Measurements from ENCODE around the gene QKI. TPM values are rescaled to one million over a fixed set of nuclear protein-coding genes. Genes with fewer than 3 reads are reported as not detected.

Gene QKI
- total and polyA plus RNA-seq, 2 experiments from 2014 or later: 148 to 503 TPM

DNA sequence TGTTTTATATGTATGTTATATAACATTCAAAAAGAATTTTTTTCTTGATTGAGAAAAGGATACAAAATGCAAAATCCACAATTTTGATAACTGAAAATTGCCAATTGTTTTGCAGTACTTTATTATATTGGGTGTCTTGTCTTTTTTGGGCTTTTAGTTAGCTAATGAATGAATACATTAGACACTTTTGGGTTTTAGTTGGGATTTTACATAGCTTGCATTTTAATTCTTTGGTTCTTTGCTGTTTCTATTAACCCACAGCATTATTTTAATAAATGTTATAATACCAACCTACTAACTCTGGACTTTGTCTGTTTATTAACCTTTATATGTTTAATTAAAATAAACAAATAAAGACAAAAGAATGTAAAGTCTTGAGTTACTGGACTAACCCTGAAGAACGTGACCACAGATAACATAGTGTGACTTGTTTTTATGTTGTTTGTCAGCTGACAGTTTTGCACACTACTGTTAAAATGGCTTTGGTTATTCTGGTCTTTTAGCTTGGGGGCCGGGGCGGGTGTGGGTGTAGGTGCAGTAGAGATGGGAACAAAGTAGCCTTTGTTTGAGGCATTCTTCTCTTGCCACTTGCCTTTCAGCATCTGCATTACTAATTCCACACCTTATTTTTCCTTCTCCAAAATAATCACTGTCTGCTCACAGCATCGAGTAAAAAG lies 159.1 kb downstream of the QKI start:
- no peak for TF ChIP-seq CTCF (IDR thresholded peaks at IDR 0.05; ENCODE audit: low read depth, low read length)
- Histone ChIP-seq H3K27me3 (no peaks in the 10 kb centered on the region), H3K4me1 (ENCODE audit: low read depth) (peaks cover 31% of the 10 kb centered on the region), H3K4me3 (no peak overlapping the region), H3K27ac (peak overlapping the region; percentile 38), H3K9me3 (ENCODE audit: low read depth) (no peaks in the 10 kb centered on the region), H3K36me3 (peaks cover 26% of the 10 kb centered on the region)
- no peak for DNase-seq (ENCODE audit: low read depth in 1 of 2, low spot score in 1 of 2)

DNA sequence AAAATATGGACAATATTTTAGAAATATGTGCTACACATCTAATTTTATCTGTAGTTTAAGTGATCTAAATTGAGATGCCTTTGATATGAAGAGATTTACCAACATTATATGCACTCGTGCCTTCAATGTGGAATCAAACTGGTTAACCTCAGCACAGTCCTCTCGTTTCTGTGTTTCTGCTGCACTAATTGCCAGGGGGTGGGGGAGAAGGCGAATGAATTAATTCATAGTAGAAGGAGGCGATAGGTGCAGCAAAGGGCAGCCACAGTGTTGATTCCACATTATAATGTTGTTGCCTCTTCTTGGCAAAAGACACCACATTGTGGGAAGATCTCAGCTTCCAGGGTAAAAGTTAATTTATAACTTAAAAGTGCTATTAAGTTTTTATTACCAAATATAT lies 161.6 kb downstream of the QKI start:
- Histone ChIP-seq H3K36me3 (peaks cover 20% of the 10 kb centered on the region), H3K4me1 (ENCODE audit: low read depth) (peaks cover 25% of the 10 kb centered on the region), H3K4me3 (no peak overlapping the region), H3K9me3 (ENCODE audit: low read depth) (no peaks in the 10 kb centered on the region), H3K27ac (peak overlapping the region; percentile 58), H3K27me3 (no peaks in the 10 kb centered on the region)
- no peak for DNase-seq (ENCODE audit: low read depth in 1 of 2, low spot score in 1 of 2)
- TF ChIP-seq CTCF (IDR thresholded peaks at IDR 0.05; ENCODE audit: low read depth, low read length): no peak

GRCh38 chr6:163577404-163577803 lies 162.9 kb downstream of the QKI start:
- DNase-seq (ENCODE audit: low read depth in 1 of 2, low spot score in 1 of 2): no peak
- Histone ChIP-seq H3K9me3 (ENCODE audit: low read depth) (no peaks in the 10 kb centered on the region), H3K27ac (peak overlapping the region; percentile 69), H3K36me3 (peaks cover 16% of the 10 kb centered on the region), H3K4me3 (no peak overlapping the region), H3K27me3 (no peaks in the 10 kb centered on the region), H3K4me1 (ENCODE audit: low read depth) (peaks cover 13% of the 10 kb centered on the region)
- no peak for TF ChIP-seq CTCF (IDR thresholded peaks at IDR 0.05; ENCODE audit: low read depth, low read length)

DNA sequence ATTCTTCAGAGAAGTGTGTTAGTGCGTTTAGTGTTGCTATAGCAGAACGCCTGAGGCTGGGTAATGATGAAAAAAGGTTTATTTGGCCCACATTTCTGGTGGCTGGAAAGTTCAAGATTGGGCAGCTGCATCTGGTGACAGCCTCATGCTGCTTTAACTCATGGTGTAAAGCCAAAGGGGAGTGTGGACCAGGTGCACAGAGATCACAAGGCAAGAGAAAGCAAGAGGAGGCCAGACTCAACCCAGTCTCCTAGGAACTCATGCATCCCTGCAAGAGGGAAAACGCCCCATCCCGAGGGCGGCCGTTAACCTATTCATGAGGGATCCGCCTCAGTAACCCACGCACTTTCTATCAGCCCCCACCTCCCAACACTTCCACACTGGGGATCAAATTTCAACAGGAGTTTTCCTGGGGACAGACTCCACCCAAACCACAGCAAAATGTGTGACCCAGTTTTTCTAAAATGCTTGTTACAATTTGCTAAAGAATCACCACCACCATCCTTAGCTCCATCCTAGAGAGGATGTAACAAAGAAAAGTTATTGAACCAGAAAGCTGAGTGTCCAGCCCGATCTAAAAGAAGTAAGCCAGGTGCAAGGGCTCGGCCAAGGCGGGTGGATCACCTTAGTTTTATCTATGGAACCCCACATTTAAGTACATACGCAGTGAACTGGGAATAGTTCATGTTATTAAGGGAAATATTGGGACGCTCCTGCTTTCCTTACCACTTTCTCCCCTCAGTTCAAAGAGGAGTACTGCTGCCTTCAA lies 164.8 kb downstream of the QKI start:
- no peaks in the 10 kb centered on the region for H3K4me1 ChIP-seq (ENCODE audit: low read depth)
- peaks cover 10% of the 10 kb centered on the region for H3K36me3 ChIP-seq
- peak in 1 of 2 donors; percentile 58 for DNase-seq (ENCODE audit: low read depth in 1 of 2, low spot score in 1 of 2)
- no peak overlapping the region for H3K4me3 ChIP-seq
- no peak for TF ChIP-seq CTCF (IDR thresholded peaks at IDR 0.05; ENCODE audit: low read depth, low read length)
- H3K27me3 ChIP-seq: no peaks in the 10 kb centered on the region
- peak overlapping the region; percentile 69 for H3K27ac ChIP-seq
- no peaks in the 10 kb centered on the region for H3K9me3 ChIP-seq (ENCODE audit: low read depth)

DNA sequence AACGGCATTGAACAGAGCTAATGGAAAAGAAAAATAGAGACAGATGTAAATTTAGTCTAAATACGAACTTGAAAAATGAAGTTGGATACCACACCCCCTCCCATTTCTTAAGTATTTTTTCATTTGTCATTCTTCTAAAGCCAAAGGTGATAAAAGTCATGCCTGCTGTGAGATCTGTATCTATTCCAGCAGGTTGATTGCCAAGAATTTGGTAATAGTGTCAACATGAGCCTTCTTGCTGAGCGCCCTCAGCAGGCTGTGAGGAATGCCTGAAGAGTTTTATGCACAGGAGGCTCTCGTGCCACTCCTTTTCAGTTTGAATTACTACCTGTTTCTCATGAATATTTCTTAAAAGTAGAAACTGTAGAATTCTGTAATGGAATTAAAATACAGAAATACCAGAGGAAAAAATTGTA lies 165.4 kb downstream of the QKI start:
- H3K9me3 ChIP-seq (ENCODE audit: low read depth): no peaks in the 10 kb centered on the region
- no peaks in the 10 kb centered on the region for H3K27me3 ChIP-seq
- DNase-seq (ENCODE audit: low read depth in 1 of 2, low spot score in 1 of 2): peak in 1 of 2 donors; percentile 44
- peaks cover 4% of the 10 kb centered on the region for H3K36me3 ChIP-seq
- peak; percentile 7 for TF ChIP-seq CTCF (IDR thresholded peaks at IDR 0.05; ENCODE audit: low read depth, low read length)
- peak overlapping the region; percentile 69 for H3K27ac ChIP-seq
- no peaks in the 10 kb centered on the region for H3K4me1 ChIP-seq (ENCODE audit: low read depth)
- H3K4me3 ChIP-seq: no peak overlapping the region

All from cardiac muscle cell (in vitro differentiated cells and primary cell).